ENCODE results near the gene TGFBRAP1.

Gene TGFBRAP1

DNA sequence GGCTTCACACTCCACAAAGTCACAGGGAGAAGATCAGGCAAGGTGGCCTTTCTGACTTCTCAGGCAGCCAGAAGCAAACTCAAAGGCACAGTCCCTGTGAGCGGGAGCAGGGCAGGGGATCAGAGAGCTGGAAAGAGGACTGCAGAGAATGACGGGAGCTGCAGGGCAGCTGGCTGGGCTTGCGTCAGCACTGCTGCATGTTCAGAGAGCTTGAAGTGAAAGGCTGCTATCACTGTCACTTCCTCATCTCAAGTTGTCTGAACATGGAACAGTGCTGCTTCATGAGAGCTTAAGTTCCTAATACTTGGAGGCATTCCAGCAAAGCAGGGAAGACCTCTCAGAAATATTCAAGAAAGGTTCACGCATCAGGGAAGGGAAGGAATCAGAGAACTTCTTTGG lies 20.4 kb downstream of the TGFBRAP1 start:
- no peak for DNase-seq

DNA sequence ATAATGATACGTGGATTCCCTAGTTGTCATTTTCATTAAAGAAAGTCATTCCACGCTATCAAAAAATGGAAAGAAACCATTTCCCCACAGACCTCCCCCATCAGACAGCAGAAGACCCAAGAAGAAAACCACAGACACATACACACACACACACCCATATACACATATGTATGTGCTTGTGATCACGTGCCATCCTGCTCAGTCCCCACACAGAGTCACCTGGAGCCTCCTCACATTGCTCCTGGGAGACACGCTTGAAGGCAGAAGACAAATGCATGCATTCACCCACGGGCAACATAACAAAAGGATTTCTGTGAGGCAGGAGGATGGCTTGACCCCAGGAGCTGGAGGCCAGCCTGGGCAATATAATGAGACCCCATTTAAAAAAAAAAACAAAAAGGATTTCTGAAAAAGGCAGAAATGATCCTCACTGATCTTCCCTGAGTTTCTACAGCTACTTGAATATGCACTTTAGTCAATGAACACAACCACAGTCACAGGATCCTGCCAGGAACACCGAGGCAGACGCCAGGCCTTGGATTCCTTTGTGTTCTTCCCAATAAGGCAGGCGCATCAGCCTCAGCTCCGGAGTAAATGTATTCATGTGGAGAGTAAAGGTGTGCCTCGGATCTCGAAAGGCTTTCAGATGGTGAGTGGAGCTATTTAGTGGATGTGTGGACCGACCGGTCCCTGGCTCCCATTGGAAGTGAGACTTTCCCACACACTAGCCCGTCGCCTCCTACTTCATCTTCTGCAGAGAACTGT lies 21.0 kb downstream of the TGFBRAP1 start:
- DNase-seq = no peak

DNA sequence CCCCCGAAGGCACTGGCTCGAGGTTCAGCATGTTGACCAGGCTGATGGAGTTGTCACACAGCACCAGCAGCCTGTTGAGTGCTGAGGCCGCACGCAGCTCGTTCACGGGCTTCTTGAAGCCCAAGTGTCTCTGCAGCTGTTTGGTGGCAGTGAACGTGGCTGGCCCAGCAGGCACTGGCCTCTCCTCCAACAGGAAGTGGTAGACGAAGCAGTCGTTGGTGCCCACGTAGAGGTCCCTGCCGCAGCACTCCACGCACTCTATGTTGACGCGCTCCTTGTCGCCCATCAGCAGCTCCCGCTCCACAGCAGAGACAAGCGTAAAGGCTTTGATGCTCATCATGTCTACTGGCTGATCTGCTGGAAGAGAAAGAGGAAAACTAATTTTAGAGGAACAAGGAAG lies 21.6 kb downstream of the TGFBRAP1 start:
- no peak for DNase-seq

DNA sequence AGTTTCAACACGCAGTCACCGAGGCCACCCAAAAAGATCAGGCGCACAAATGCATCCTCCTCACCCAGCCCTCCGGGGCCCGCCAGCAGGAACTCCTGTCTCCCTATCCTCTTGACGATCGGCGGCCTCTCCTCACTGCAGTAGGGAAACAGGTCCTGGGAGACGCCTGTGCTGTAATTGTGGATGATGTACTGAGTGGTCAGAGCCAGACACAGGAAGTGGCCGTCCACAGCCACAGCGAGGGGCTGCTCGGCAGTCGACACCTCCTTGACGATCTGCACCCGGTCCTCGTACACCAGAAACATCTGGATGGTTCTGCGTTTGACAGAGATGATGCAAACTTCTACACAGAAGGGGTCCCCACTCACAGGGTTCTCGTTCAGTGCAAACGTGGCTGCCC lies 22.0 kb downstream of the TGFBRAP1 start:
- no peak for DNase-seq

DNA sequence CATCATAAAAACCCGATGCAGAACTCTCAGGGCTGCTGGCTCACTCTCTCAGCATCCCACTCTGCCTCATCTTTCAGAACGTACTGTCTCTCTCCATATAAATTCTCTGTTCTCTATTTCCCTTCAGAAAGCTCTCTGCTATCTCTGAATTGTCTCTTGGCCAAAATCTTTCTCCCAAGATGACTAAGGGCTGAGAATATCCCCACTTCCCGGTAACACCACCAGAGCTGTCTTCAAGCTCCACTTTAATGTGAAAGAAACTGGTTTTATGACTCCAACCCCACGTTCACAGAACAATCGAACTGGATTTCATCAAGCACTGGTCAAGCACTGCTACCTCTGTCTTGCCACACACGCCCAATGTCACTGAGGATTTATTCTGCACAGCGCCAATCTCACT lies 22.4 kb downstream of the TGFBRAP1 start:
- no peak for DNase-seq

DNA sequence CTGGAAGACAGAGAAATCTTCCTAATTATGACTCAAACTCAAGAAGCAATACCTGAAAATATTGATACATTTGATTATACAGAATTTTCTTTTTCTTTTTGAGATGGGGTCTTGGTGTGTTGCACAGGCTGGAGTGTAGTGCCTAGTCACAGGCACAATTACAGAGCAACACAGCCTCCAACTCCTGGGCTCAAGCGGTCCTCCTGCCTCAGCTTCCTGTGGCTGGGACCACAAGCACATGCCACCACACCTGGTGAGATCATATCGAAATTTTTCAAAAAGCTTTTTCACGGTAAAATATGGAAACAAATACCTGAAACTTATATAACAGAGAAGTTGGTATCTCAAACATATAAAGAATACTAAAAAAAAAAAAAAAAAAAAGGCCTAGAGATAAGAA lies 27.9 kb downstream of the TGFBRAP1 start:
- DNase-seq = no peak

DNA sequence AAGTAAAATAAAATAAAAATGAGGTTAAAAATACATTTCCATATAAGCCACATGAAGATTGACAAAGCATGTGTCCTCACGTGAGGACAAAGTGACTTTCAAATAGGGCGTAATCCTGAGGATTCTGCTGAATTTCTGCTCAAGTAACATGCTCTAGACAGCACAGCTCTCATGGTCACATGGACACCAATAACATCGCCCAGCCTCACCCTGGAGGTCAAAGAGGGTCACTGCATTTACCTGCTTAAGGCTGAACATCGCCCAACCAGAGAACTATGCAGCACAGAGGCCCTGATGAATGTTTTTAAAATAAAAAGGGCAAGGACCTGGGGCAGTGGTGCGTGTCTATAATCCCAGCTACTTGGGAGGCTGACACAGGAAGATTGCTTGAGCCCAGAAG lies 30.2 kb downstream of the TGFBRAP1 start:
- DNase-seq = no peak

DNA sequence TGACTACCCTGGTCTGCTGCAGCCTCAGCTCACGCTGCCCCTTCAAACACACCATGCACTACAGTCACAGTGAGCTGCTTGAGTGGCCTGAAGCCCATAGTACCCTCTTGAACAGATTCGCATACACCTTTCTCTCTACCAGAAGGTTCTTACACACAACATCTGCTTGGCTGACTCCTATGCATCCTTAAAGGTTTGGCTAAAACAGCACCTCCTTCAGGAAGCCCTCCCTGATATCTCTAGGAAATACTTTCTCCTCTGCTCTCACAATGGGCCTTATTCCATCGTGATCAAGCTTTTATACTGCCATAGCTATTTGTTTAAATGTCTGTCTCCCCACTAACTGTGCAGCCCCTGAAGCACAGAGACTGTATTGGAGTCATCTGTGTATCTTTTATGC lies 31.5 kb downstream of the TGFBRAP1 start:
- no peak for DNase-seq

DNA sequence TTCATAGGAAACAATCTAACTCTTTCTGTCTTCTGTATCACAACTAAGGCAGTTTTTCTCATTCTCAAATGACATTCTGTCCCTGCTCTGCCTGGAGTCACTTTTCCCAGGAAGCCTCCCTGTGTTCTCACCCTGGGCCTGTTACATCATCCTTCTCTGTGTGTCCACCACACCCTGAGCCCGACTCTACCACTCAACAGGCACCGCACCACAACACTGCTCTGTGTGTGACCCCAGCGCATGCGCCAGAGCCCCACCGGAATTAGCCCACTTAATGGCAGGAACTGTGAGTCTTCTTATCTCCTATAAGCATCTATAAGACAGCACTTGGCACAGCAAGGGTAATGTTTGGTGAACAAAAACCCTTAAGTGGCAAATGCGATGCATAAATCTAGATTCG lies 32.3 kb downstream of the TGFBRAP1 start:
- DNase-seq = no peak

DNA sequence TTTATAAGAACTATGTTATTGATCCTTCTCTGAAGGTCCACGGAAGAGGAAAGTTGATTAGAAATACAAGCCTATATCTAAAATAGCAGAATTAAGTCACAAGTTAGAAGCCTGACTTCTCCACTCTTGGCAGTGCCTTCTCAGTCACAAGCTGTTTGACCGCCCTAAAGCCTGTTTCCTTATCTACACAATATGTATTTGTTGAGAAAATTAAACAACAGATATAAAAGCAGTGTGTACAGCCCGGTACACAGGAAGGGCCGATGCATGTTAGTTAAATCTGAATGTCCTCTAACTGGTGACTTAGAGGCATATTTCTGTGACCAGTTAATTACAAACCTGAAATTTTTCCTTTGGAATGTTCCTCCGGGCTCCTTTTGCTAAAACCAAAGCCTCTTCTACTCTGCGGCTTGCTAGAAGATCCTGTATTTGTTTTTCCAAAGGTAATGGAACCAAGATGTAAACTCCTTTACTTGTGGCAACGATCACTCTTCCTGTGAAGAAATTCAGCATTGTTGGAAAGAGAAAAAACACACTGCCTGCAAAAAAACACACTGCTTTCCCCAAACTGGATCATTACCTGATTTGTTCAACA lies 33.4 kb downstream of the TGFBRAP1 start:
- no peak for DNase-seq

DNA sequence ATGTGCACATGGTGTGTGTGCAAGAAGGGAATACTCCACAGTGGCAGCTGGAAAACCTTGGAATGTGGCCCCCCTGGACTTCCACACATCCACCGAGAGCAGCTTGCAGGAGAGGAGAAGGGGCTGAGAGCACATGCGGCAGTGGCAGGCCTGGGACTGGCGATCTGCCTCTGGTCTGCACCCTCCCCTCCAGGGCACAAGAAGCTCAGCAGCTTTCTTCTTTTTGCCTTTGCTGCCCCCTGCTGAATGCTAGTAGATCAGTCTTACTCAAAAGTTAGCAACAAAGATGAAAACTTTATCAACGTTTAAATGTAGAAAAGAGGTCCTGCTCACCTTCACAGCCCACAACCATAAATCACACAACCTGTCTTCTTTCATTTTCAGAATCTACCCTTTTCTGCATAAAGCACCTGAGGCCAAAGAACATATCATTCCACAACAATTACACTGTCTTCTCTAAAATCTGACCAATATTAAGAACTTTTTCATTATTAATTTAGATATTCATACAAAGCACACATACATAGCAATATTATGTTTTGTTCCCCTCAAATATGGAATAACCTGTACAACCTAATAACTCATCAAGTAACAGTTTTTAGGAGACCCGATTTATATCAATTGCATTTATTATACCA lies 34.6 kb downstream of the TGFBRAP1 start:
- DNase-seq = peak; percentile 20 to 25

DNA sequence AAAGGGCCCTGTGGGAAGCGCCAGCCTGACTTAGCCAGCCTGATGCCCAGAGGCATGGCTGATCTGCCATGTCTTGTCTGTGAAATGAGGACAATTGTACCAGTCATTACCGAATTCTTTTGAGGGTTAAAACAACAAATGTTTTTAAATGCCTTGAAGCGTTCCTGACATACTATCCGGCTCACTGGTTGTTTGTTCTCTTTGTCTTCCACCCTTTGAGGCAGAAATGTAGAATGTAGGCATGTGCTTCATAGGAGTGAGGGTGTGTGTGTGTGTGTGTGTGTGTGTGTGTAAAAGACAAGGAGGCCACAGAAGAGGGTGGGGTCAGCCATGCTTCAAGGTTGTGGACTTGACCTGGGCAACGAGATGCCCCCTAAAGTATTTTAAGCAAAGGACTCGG lies 35.5 kb downstream of the TGFBRAP1 start:
- no peak for DNase-seq

DNA sequence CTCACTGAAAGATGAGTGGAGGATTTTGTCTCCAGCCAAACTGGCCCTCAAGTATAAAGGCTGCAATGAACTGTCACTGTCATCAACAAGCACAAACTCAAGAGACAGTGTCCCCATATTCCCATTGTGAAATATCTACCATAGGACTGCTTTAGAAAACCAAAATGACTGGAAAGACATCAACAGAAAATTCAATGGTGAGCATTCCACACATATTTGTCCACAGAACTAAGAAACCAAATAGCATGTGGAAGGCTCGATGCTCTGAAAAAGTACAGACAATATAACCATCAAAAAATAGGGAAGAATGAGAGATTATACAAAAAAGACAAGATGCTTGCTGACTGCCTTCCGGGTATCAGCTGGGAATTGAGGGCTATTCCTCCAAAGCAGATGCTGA lies 37.6 kb downstream of the TGFBRAP1 start:
- DNase-seq = no peak

DNA sequence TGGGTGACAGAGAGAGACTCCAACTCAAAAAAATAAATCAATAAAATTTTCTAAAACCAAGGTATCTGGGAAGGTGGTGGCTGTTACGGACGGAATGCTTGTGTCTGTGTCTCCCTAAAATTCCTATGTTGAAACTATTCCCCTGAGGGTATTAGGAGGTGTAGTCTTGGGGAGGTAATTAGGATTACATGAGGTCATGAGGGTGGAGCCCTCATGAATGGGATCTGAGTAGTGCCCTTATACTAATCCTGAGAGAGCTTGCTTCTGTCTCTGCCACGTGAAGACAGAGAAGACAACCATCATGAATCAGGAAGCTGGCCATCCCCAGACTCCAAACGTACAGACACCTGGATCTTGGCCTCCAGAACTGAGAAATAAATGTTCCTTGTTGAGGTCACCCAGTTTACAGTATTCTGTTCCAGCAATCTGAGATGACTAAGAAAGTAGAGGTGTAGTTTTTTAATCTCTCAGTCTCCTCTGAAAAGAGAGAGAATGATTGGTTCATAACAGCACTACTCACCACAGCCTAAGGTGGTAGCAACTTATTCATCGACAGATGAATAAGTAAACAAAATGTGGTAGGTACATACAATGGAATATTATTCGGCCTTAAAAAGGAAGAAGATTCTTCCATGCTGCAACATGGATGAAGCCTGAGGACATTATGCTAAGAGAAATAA lies 38.4 kb downstream of the TGFBRAP1 start:
- DNase-seq = no peak

DNA sequence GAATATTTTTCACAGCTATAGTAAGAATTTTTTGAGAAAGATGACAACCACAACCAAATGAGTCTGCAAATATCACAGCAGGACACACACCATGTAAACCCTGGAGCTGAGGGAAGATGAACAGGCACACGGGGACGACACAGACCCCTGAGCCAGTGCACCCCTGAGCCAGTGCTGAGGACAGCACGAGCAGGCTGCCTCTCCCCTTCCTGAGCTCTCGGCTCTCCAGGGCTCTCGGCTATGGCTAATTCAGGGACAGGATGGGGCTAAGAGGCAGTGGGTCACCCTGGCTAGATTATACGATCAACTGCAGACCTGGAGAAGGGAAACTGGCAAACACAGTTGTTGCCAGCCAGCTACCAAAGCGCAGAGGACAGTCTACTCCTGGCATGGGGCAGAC lies 41.4 kb downstream of the TGFBRAP1 start:
- no peak for DNase-seq

DNA sequence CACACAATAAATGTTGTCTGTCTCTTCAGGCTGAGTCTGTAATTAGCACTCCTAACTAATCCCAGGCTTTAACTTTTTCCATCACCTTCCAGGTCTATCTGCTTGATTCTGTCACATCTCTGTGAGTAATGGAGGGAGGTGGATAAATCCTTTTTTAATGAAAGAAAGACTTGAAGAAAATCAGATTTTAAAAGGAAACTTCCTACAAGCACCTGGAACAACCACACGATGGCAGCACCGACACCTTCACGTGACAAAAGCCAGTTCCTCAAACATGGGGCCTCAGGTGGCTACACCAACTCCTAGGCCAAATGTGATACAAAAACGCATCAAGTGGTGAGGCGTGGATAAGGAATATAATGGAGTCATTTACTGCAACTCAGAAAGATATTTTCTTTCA lies 41.8 kb downstream of the TGFBRAP1 start:
- peak; percentile 17 to 33 for DNase-seq

DNA sequence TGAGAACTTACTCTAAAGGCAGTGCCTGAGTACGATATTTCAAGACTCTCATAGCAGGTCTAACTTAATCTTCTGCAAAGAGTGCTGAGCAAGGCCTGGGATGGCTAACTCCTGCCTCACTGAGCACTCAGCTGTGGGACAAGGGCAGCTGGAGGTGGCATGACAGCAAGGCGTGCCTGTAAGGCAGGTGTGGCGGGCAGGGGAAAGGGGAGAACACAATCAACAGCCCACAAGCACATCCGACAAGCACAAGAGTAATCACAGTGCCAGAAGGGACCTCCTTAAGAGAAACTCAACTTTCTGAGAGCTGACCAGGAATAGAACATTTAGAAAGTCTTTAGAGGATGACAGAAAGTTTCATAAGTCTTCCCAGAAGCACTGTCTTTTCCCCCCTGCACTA lies 46.0 kb downstream of the TGFBRAP1 start:
- DNase-seq = no peak

DNA sequence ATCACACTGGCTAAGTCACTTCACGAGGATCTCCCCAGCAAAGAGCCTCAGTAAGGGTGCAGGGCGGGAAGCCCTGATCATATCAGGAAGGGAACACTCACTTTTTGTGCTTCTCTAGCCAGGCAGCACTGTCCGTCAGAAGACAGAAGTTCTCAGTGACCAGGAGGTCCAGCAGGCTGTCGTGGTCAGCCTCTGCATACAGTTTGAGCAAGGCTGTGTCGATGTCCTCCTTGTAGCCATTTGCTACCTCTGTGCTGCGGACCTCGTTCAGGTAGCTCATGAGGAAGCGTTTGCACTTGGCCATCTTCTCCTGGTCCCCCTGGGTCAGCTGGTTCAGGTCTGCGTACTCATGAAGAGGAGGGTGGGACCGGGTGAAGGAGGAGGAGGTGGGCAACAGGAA lies 49.3 kb downstream of the TGFBRAP1 start:
- no peak for DNase-seq

DNA sequence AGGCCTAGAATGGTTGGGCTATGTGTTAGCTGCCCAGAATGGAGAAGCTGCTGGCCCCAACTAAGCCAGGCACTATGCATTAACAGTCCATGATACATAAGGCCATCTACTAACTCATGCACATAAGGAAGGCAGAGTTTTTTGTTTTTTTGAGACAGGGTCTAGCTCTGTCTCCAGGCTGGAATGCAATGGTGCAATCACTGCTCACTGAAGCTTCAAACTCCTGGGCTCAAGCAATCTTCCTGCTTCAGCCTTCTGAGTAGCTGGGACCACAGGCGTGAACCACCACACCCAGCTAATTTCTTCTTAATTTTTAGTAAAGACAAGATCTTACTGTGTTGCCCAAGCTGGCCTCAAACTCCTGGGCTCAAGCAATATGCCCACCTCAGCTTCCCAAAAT lies 50.4 kb downstream of the TGFBRAP1 start:
- no peak for DNase-seq

DNA sequence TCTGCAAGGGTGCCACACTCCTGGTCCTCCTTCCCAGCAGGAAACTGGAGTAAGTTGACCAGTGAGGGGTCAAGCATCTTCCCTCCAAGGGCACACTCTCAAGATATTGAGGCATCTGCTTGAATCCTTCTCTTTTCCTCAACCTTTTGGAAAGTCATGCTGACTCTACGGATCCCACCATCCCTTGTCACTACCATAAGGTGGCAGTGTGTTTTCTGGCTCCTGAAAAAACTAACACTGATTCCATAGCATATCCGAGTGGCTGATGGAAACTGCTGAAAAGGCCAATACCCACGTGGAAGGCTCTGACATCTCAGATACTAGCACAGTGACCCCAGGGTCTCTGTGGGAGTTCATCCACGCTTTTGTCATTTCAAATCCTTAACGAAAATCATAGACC lies 50.9 kb downstream of the TGFBRAP1 start:
- no peak for DNase-seq

DNA sequence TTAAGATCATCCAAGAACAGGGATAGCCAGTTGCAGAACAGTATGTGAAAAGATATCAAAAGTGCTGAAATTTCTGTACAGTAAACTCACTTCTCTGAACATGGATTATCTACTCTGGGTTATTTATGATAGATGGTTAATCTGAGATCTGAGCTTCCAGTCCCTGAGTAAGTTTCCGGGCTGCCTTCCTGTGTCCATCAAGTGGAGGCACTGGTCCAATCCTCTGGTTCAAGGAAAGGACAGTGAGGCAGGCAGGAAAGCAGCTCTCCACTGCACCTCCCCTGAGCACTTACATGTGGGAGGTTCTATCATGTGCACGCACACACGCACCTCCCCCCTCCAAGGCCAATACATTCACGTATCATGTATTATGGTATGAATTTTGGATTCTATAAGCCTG lies 55.5 kb downstream of the TGFBRAP1 start:
- no peak for DNase-seq

DNA sequence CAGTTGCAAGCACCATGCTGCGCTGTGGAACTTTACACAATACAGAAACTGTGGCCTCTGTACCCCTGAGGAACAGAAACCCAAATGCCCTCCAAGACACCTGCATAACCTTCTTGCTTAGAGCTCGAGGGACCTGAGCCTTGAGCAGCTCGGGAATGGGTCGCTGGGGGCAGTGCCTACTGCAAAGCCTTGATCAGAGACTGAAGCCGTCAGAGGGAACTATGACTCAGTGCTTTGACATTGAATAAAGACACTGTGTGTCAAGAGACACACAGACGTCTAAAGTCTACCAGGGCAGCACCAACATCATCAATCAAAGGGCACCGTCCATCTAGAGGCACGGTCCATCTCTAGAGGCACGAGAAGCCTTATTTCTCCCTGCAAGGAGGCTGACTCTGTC lies 57.4 kb downstream of the TGFBRAP1 start:
- DNase-seq = no peak

DNA sequence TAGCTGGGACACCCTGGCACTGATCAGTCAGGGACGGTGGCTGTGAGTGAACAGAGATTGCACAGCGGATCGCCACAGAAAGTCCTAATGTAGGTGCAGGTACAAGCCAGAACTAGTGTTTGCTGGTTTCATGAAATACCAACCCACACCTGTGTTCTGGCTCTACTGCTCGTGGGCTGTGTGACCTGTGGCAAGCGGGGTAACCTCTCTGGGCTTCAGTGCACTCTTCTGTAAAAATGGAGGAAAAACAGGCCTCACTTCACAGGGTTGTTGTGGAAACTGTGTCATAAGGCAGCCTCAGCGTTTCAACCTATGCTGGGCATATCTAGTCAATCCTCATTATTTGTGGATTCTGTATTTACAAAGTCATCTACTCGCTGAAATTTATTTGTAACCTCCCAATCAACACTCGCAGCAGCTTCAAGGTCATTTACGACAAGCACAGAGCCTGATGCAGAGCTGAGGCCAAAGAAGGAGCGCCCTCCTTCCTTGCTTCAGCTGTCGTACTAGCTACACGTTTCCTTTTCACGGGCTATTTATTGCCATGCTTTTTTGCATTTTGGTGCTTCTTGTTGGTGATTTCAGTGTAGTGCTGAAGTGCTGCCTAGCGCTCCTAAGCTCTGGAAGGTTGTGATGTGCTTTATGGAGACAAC lies 58.0 kb downstream of the TGFBRAP1 start:
- DNase-seq = no peak

Measured in CD4-positive, alpha-beta T cell treated with Interleukin-4 for 1 hour (primary cell).